IPS-20b (cell line): ENCODE data around the gene LRCH1.

Experiments used
- H3K27ac ChIP-seq: one replicate; pipeline ENCODE4 v1.5.1; 2013; ENCODE audit warnings: low read length
- H3K27me3 ChIP-seq: 2 replicates; pipeline ENCODE4 v1.6.1; 2013; ENCODE audit warnings: mild to moderate bottlenecking, low read length, inconsistent platforms; ENCODE audit not compliant: insufficient read depth
- H3K36me3 ChIP-seq: 2 replicates; pipeline ENCODE4 v1.6.1; 2013; ENCODE audit warnings: low read depth, mild to moderate bottlenecking, inconsistent platforms, low read length, moderate library complexity; ENCODE audit not compliant: insufficient read depth
- H3K4me1 ChIP-seq: 2 replicates; pipeline ENCODE4 v1.6.1; 2013; ENCODE audit warnings: mild to moderate bottlenecking, control low read depth, inconsistent platforms, low read length, moderate library complexity; ENCODE audit not compliant: insufficient read depth
- H3K4me3 ChIP-seq: 2 replicates; pipeline ENCODE4 v1.5.1; 2013; ENCODE audit warnings: mild to moderate bottlenecking, low read length, inconsistent platforms
- H3K9ac ChIP-seq: 2 replicates; pipeline ENCODE4 v1.6.1; 2013; ENCODE audit warnings: low read depth, mild to moderate bottlenecking, inconsistent platforms, low read length, moderate library complexity
- H3K9me3 ChIP-seq: 2 replicates; pipeline ENCODE4 v1.6.1; 2013; ENCODE audit warnings: mild to moderate bottlenecking, low read depth, low read length, inconsistent platforms; ENCODE audit not compliant: insufficient read depth

LRCH1 gene

DNA sequence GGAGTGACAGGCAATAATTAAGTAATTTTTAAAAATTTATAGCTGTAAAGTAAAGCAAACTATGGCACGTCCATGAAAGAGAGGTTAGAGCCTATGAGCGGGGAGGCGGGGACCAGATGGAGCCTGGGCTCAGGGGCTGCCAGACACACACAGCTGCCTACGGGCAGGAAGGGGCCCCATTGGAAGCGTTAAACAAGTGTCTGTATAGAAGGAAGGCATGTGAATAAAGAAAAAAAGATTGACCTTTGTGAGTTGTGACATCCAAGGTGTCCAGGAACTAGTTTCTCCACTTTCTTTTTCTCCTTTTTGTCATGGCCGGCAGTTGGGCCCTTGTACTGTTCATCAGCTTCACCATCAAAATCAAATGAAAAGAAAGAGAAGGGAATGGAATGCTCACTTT is 56.8 kb downstream of the LRCH1 start:
- Histone ChIP-seq H3K36me3 (no peaks in the 10 kb centered on the region), H3K9me3 (no peaks in the 10 kb centered on the region), H3K4me3 (no peak overlapping the region), H3K9ac (no peak overlapping the region), H3K27ac (no peak overlapping the region), H3K4me1 (0 out of 2 replicates have a peak, but pooled peaks cover 3% of the 10 kb centered on the region), H3K27me3 (no peaks in the 10 kb centered on the region)

GRCh38 chr13:46612267-46612666 is 59.3 kb downstream of the LRCH1 start:
- peaks cover 3% of the 10 kb centered on the region; the same call in 1 of the 2 replicates for H3K4me1 ChIP-seq
- no peaks in the 10 kb centered on the region for H3K9me3 ChIP-seq
- no peak overlapping the region for H3K27ac ChIP-seq
- no peaks in the 10 kb centered on the region for H3K36me3 ChIP-seq
- H3K27me3 ChIP-seq, result no peaks in the 10 kb centered on the region
- H3K9ac ChIP-seq, result no peak overlapping the region
- H3K4me3 ChIP-seq, result no peak overlapping the region

- H3K9me3 ChIP-seq, result no peaks in the 10 kb centered on the region
- no peak overlapping the region for H3K4me3 ChIP-seq
- no peak overlapping the region for H3K9ac ChIP-seq
- H3K36me3 ChIP-seq, result no peaks in the 10 kb centered on the region
- no peaks in the 10 kb centered on the region; the same call in 1 of the 2 replicates for H3K4me1 ChIP-seq
- H3K27ac ChIP-seq, result no peak overlapping the region
- H3K27me3 ChIP-seq, result no peaks in the 10 kb centered on the region
Measured at GRCh38 chr13:46613409-46614049, 60.6 kb downstream of the LRCH1 start.

DNA sequence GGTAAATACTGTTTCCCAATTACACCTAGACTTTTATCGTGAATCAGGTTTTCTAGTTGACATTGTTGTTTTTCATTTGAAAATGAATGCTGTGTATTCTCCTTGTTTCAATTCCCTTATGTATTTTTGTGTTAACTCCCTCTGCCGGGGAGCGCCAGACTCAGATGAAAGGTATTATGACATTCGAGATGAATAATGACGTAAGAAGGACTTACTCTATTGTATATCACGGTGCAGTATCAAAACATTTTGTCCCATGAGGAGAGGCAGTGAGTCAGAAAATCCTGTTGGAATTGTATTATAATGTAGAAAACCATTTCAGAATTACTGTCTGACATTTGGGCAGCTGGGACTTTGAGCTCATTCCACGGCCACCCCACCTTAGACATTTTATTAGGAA is 61.6 kb downstream of the LRCH1 start:
- Histone ChIP-seq H3K9me3 (no peaks in the 10 kb centered on the region), H3K9ac (no peak overlapping the region), H3K27me3 (no peaks in the 10 kb centered on the region), H3K4me1 (no peaks in the 10 kb centered on the region; the same call in 1 of the 2 replicates), H3K36me3 (no peaks in the 10 kb centered on the region), H3K4me3 (no peak overlapping the region), H3K27ac (no peak overlapping the region)

DNA sequence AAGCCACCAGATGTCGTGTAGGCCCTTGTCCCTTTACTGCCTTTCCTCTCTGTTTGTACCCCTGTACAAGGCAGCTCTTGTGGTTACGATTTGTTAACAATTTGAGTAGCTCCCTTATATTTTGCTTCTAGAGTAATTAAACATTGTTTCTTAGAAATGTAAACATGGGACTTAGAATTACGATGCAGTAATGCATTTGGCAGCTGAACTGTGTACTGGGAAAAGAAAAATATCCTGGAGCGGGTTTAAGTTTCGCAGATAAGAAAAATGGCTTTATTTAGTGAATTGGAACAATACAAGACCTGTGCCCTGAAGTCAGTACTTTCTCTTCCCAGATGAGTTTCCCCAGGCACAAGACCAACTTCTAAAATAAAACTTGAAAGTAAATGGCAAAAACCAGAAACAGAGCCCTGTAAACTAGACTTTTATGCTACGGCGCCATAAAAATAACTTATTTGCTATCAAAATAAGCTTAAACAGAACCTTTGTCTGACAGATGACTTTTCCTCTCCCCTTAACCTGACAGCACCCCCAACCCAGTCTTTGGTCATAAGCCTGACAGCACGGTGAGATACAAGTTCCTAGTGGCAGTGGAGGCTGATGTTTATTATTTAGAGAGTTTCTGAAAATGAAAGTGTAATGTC is 63.0 kb downstream of the LRCH1 start:
- H3K27ac ChIP-seq, result no peak overlapping the region
- H3K36me3 ChIP-seq, result no peaks in the 10 kb centered on the region
- H3K9ac ChIP-seq, result no peak overlapping the region
- peaks cover 10% of the 10 kb centered on the region for H3K4me1 ChIP-seq
- H3K9me3 ChIP-seq, result no peaks in the 10 kb centered on the region
- H3K27me3 ChIP-seq, result no peaks in the 10 kb centered on the region
- no peak overlapping the region for H3K4me3 ChIP-seq

GRCh38 chr13:46617229-46617721 is 64.3 kb downstream of the LRCH1 start:
- H3K27ac ChIP-seq, result no peak overlapping the region
- H3K4me1 ChIP-seq, result peaks cover 22% of the 10 kb centered on the region
- no peak overlapping the region for H3K9ac ChIP-seq
- no peaks in the 10 kb centered on the region for H3K9me3 ChIP-seq
- no peak overlapping the region for H3K4me3 ChIP-seq
- H3K27me3 ChIP-seq, result no peaks in the 10 kb centered on the region
- no peaks in the 10 kb centered on the region for H3K36me3 ChIP-seq

DNA sequence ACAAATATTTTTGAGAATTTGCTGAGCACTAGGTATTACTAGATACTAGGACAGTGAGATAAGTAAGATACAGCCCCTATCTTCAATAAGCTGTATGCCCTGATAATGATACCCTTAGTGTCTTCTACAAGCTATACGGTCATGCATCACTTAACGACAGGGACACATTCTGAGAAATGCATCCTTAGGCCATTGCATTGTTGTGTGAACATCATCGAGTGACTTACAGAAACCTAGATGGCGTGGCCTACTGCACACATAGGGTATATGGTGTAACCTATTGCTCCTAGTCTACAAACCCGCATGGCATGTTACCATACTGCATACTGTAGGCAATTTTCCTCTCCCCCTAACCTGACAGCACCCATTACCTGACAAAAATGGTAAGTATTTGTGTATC is 64.9 kb downstream of the LRCH1 start:
- no peaks in the 10 kb centered on the region for H3K27me3 ChIP-seq
- no peaks in the 10 kb centered on the region for H3K9me3 ChIP-seq
- no peaks in the 10 kb centered on the region for H3K36me3 ChIP-seq
- H3K9ac ChIP-seq, result no peak overlapping the region
- H3K4me3 ChIP-seq, result no peak overlapping the region
- no peak overlapping the region for H3K27ac ChIP-seq
- peaks cover 28% of the 10 kb centered on the region for H3K4me1 ChIP-seq

DNA sequence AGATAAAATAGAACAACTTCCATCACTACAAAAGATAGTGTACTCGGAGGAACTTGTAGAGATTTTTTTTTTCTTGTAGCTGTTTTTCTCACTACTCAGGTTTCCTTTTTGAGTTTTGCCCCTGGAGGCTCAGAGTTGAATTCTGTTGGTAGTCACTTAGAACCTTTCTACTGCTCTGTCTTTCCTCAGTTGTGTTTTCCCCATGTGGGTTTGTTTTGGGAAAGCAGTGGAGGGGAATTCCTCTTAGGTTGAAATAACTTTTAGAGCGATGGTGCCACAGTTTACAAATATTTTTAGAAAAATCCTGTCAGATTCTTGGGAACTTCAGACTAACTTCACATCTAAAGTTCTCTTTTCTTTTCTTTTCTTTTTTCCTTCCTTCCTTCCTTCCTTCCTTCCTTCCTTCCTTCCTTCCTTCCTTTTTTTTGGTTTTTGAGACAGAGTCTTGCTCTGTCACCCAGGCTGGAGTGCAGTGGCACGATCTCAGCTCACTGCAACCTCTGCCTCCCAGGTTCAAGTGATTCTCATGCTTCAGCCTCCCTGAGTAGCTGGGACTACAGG is 65.8 kb downstream of the LRCH1 start:
- Histone ChIP-seq H3K9me3 (no peaks in the 10 kb centered on the region), H3K9ac (no peak overlapping the region), H3K27ac (no peak overlapping the region), H3K4me3 (no peak overlapping the region), H3K27me3 (no peaks in the 10 kb centered on the region), H3K4me1 (peaks cover 32% of the 10 kb centered on the region), H3K36me3 (no peaks in the 10 kb centered on the region)

- Histone ChIP-seq H3K27me3 (no peaks in the 10 kb centered on the region), H3K4me3 (no peak overlapping the region), H3K9me3 (no peaks in the 10 kb centered on the region), H3K4me1 (peaks cover 42% of the 10 kb centered on the region), H3K27ac (no peak overlapping the region), H3K9ac (no peak overlapping the region), H3K36me3 (no peaks in the 10 kb centered on the region)
Measured at GRCh38 chr13:46620029-46620428, 67.1 kb downstream of the LRCH1 start.

- Histone ChIP-seq H3K9me3 (no peaks in the 10 kb centered on the region), H3K27me3 (no peaks in the 10 kb centered on the region), H3K27ac (no peak overlapping the region), H3K36me3 (no peaks in the 10 kb centered on the region), H3K4me1 (peaks cover 46% of the 10 kb centered on the region), H3K4me3 (no peak overlapping the region), H3K9ac (no peak overlapping the region)
Measured at GRCh38 chr13:46620471-46620870, 67.5 kb downstream of the LRCH1 start.

DNA sequence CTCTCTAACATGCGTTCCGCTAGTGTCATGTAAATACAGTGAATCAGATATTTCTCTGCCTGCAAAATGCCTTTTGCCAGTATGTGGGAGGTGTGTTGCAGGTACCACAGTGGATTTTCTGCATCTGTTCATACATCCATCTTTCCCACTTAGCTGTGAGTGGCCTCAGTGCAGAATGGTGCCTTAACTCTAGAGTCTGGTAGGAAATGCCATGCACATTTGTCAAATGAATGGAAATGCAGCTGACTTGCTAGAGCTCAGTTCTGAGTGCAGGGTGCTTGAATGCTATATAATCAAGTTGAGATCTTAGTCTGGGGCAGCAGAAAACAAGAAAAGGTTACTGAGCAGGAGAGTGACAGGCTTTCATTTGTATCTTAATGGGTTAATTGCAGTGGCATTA is 68.2 kb downstream of the LRCH1 start:
- H3K9ac ChIP-seq, result no peak overlapping the region
- H3K9me3 ChIP-seq, result no peaks in the 10 kb centered on the region
- H3K4me1 ChIP-seq, result peaks cover 46% of the 10 kb centered on the region
- H3K27ac ChIP-seq, result no peak overlapping the region
- no peaks in the 10 kb centered on the region for H3K36me3 ChIP-seq
- no peak overlapping the region for H3K4me3 ChIP-seq
- H3K27me3 ChIP-seq, result no peaks in the 10 kb centered on the region
